Measurements from ENCODE around the gene ACTN1. TPM values are rescaled to one million over a fixed set of nuclear protein-coding genes. Genes with fewer than 3 reads are reported as not detected.
"Not testable (repeated sequence)": the region's sequence is repeated elsewhere in the genome, so short reads cannot be mapped to it uniquely, and the experiment has no call there.

Gene ACTN1
- total RNA-seq, 4 donors from 2014 or later = 48.1 to 90.4 (median 64.8) TPM

GRCh38 chr14:68975667-68976066 is 3.4 kb downstream of the ACTN1 start:
- WGBS, 2 donors = 29 to 34% methylated on average over 7 of the region's 7 CpGs
- Histone ChIP-seq H3K36me3 (no peaks in the 10 kb centered on the region), H3K4me3 (replicated peaks in 1 of 3) (no peak overlapping the region), H3K27ac (peak overlapping the region in 2 of 3 donors; percentile 39 to 93), H3K9me3 (no peaks in the 10 kb centered on the region), H3K4me1 (peaks cover 12 to 31% of the 10 kb centered on the region in 2 donors), H3K27me3 (no peaks in the 10 kb centered on the region)
- DNase-seq = peak; percentile 64 to 71
- no peak for TF ChIP-seq CTCF (IDR thresholded peaks at IDR 0.05)
- peak in 1 of 2 donors; percentile 19 for TF ChIP-seq POLR2A (IDR thresholded peaks at IDR 0.05)
- intact Hi-C loops (cut with DNase I) = loop anchor here (5.0 kb wide), 1 partner anchor 58 kb away; no protein-coding TSS in a partner anchor

- Histone ChIP-seq H3K4me3 (replicated peaks in 1 of 3) (no peak overlapping the region), H3K27me3 (no peaks in the 10 kb centered on the region), H3K36me3 (no peaks in the 10 kb centered on the region), H3K27ac (no peak overlapping the region), H3K4me1 (peaks cover 20 to 38% of the 10 kb centered on the region in 2 donors), H3K9me3 (no peaks in the 10 kb centered on the region)
- no peak for DNase-seq
- no peak for TF ChIP-seq POLR2A (IDR thresholded peaks at IDR 0.05)
- TF ChIP-seq CTCF (IDR thresholded peaks at IDR 0.05) = no peak
- 88 to 90% methylated on average over 6 of the region's 6 CpGs for WGBS, 2 donors
- intact Hi-C loops (cut with DNase I) = loop anchor here (5.0 kb wide), 1 partner anchor 58 kb away; no protein-coding TSS in a partner anchor
These were observed 4.2 kb downstream of the ACTN1 start for GRCh38 chr14:68974759-68975347.

GRCh38 chr14:68973639-68974038 is 5.5 kb downstream of the ACTN1 start:
- no peak for DNase-seq
- no peak for TF ChIP-seq POLR2A (IDR thresholded peaks at IDR 0.05)
- TF ChIP-seq CTCF (IDR thresholded peaks at IDR 0.05) = no peak
- Histone ChIP-seq H3K4me1 (peaks cover 28 to 50% of the 10 kb centered on the region in 2 donors), H3K27me3 (no peaks in the 10 kb centered on the region), H3K4me3 (replicated peaks in 1 of 3) (no peak overlapping the region), H3K27ac (no peak overlapping the region), H3K36me3 (no peaks in the 10 kb centered on the region), H3K9me3 (no peaks in the 10 kb centered on the region)
- intact Hi-C loops (cut with DNase I) = no loop called here
- WGBS, 2 donors = 100% methylated on average over 5 of the region's 5 CpGs; no CpG with 5 or more reads in 1 of the 2 donors

GRCh38 chr14:68973219-68973565 is 5.9 kb downstream of the ACTN1 start:
- 92 to 95% methylated on average over 6 of the region's 6 CpGs for WGBS, 2 donors
- H3K36me3 ChIP-seq; intact Hi-C loops (cut with DNase I); H3K4me3 ChIP-seq (replicated peaks in 1 of 3); H3K27me3 ChIP-seq; H3K9me3 ChIP-seq; H3K27ac ChIP-seq; DNase-seq: not testable (repeated sequence)
- H3K4me1 ChIP-seq = peaks cover 28 to 54% of the 10 kb centered on the region in 2 donors

- 92 to 95% methylated on average over 13 to 14 of the region's 14 CpGs for WGBS, 2 donors
- H3K27me3 ChIP-seq = no peaks in the 10 kb centered on the region
- intact Hi-C loops (cut with DNase I) = no loop called here
- no peak for DNase-seq
- H3K36me3 ChIP-seq = no peaks in the 10 kb centered on the region
- peaks cover 28 to 54% of the 10 kb centered on the region in 2 donors for H3K4me1 ChIP-seq
- H3K9me3 ChIP-seq = no peaks in the 10 kb centered on the region
- H3K27ac ChIP-seq = no peak overlapping the region
- H3K4me3 ChIP-seq (replicated peaks in 1 of 3) = no peak overlapping the region
- TF ChIP-seq POLR2A (IDR thresholded peaks at IDR 0.05) (no peak), CTCF (IDR thresholded peaks at IDR 0.05) (no peak)
These were observed 6.4 kb downstream of the ACTN1 start for GRCh38 chr14:68972507-68973218.
